HG03097 (cell line): ENCODE data around the gene BCL2L13.
A peak's percentile ranks its signal among the peaks of the same experiment; 100 is the strongest.

ENCODE experiments used
- ATAC-seq: cut with Tn5 transposase; IDR thresholded peaks from one replicate; pipeline ENCODE4 v1.9.1; 2021; ENCODE audit not compliant: unreplicated experiment, low FRiP score

The BCL2L13 gene

DNA sequence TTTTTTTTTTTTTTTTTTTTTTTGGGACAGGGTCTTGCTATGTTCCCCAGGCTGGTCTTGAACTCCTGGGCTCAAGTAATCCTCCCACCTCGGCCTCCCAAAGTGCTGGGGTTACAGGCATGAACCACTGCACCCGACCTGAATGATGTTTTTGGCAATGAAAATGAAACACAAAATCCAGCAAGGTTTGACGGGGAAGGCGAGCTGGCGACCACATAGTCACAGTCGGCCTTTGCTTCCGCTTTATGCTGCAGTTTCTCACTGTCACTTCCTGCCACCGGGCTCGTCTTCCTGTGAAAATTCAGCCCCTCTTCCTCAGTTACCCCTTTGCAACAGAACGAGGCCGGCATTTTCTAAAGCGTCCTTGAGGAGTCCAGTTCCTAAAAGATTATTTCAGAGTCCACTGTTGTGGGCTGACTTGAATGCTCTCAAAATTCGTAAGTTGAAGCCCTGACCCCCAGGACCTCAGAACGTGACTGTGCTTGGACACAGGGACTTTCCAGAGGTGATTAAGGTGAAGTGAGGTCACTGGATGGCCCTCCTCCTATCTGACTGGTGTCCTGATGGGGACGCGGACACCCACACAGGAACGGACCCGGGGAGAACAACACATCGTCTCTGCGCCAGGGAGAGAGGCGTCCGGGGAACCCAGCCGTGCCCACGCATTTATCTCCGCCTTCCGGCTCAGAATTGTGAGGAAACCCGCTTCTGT lies 138.6 kb downstream of the BCL2L13 start:
- peak; percentile 30 for ATAC-seq

DNA sequence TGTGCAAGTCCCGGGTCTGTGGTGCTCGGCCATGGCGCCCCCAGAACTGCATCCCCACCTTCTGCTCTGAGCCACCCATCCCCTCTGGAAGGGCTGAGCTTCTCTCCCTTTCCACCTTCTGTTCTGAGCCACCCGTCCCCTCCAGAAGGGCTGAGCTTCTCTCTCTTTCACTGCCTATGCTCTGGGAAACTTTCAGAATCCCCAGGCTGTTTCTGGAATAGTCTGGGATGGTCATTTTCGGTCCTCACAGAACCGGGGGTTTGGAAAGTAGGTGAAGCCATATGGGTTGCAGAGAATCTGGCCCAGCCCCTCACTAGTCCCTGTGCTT lies 139.1 kb downstream of the BCL2L13 start:
- no peak for ATAC-seq

- no peak for ATAC-seq
Observed at GRCh38 chr22:17778412-17778976, 139.9 kb downstream of the BCL2L13 start.

DNA sequence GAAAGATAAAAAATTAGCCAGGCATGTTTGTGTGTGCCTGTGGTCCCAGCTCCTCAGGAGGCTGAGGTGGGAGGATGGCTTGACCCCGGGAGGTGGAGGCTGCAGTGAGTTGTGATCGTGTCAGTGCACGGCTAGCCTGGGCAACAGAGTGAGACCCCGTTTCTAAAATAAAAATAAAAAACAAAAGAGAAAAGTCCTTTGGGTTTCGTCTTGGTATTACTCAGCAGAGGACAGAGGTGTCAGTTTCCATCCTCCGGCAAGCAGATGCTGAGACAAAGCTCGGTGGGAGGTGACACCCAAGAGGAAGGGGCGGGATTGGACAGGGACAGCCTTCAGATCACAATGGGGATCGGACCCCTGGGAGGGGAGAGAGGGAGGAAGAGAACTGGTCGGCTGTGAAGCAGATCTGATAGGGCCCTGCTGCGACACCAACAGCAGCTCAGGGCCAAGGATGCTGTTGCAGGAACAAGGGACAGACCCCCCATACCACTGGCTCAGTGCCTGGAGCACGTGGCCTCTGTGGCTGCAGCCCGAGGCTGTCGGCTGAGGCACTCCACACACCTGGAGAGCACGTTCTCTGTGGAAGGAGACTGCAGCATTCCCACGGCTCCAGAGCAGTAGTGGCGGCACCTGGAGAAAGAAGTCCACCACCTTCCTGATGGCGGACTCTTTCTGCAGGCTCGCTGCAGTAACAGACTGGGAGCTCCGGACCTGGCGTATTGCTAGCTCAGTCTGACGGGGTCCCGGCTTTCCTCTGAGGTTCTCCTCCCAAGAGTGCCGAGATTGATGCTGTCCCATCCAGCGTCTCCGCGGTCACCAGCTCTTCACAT lies 140.9 kb downstream of the BCL2L13 start:
- no peak for ATAC-seq

- ATAC-seq, result no peak
Observed at GRCh38 chr22:17780116-17780740, 141.7 kb downstream of the BCL2L13 start.
